ENCODE measurements around the gene B4GALNT1.
"Not testable (repeated sequence)": the region's sequence is repeated elsewhere in the genome, so short reads cannot be mapped to it uniquely, and the experiment has no call there.

Gene B4GALNT1

DNA sequence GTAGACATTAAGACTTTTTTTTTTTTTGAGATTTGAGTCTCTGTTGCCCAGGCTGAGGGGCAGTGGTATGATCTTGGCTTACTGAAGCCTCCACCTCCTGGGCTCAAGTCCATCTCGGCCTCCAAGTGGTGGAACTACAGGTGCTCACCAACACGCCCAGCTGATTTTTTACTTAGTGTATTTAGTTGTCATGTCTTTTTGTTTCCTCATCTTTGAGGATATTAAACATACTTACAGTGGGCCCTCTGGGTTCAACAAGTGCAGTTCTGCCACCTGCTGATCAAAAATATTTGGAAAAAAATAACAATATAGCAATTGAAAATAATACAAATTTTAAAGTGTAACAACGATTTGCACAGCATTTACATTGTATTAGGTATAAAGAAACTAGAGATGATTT lies 4.4 kb upstream of the B4GALNT1 start:
- Histone ChIP-seq H3K23ac (ENCODE audit: low read length in 2 of 2) (no peak overlapping the region), H3K9me3 (ENCODE audit: control insufficient read depth, low read length) (no peaks in the 10 kb centered on the region), H3K79me1 (replicated peaks; ENCODE audit: low read length, poor library complexity, severe bottlenecking) (no peaks in the 10 kb centered on the region), H3K4me3 (ENCODE audit: insufficient read depth in 1 of 2, low read depth in 1 of 2, low read length in 2 of 2) (no peak overlapping the region), H3K14ac (ENCODE audit: low read length in 2 of 2) (no peak overlapping the region), H3K9ac (ENCODE audit: low read length) (no peak overlapping the region), H3K27me3 (ENCODE audit: control insufficient read depth in 1 of 2, insufficient read depth in 1 of 2, low read length in 2 of 2) (peaks cover 39 to 62% of the 10 kb centered on the region in 2 experiments), H2BK120ac (ENCODE audit: low read depth, low read length) (no peak overlapping the region), H2BK12ac (ENCODE audit: low read length in 2 of 2) (no peak overlapping the region), H4K8ac (ENCODE audit: low read length) (no peak overlapping the region), H2AK5ac (ENCODE audit: low read length, severe bottlenecking) (no peak overlapping the region), H2BK15ac (ENCODE audit: low read depth, poor library complexity, severe bottlenecking) (no peak overlapping the region), H2AFZ (ENCODE audit: low read depth, low read length) (no peak overlapping the region), H3K4me1 (ENCODE audit: control insufficient read depth, insufficient read depth, low read depth, low read length) (peaks cover 9% of the 10 kb centered on the region), H2BK5ac (ENCODE audit: low read depth, low read length, poor library complexity, severe bottlenecking) (no peak overlapping the region), H3K4ac (ENCODE audit: low read depth in 1 of 2, low read length in 2 of 2) (no peak overlapping the region), H3K18ac (ENCODE audit: low read depth in 1 of 2, low read length in 2 of 2) (no peak overlapping the region), H3K4me2 (ENCODE audit: low read length, poor library complexity, severe bottlenecking) (no peak overlapping the region), H3K27ac (ENCODE audit: low read length, poor library complexity, severe bottlenecking) (no peak overlapping the region), H4K91ac (ENCODE audit: low read length) (no peak overlapping the region), H3K36me3 (ENCODE audit: control insufficient read depth in 1 of 2, insufficient read depth in 2 of 2, low read depth in 1 of 2, low read length in 2 of 2) (no peaks in the 10 kb centered on the region)
- DNase-seq, result no peak
- WGBS, result 55% methylated on average over 2 of the region's 3 CpGs

DNA sequence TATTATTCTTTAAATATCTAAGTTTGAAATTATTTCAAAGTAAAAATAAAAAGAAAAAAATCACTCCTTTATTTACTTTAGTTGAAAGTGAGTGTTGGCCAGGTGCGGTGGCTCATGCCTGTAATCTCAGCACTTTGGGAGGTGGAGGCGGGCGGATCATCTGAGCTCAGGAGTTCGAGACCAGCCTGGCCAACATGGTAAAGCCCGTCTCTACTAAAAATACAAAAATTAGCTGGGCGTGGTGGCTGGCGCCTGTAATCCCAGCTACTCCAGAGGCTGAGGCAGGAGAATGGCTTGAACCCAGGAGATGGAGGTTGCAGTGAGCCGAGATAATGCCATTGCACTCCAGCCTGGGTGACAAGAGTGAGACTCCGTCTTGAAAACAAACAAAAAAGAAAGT lies 3.7 kb upstream of the B4GALNT1 start:
- peaks cover 46 to 64% of the 10 kb centered on the region in 2 experiments for H3K27me3 ChIP-seq (ENCODE audit: control insufficient read depth in 1 of 2, insufficient read depth in 1 of 2, low read length in 2 of 2)
- 86% methylated on average over 9 of the region's 9 CpGs for WGBS
- H2AK5ac ChIP-seq (ENCODE audit: low read length, severe bottlenecking); H3K36me3 ChIP-seq (ENCODE audit: control insufficient read depth in 1 of 2, insufficient read depth in 2 of 2, low read depth in 1 of 2, low read length in 2 of 2); H3K14ac ChIP-seq (ENCODE audit: low read length in 2 of 2); H3K27ac ChIP-seq (ENCODE audit: low read length, poor library complexity, severe bottlenecking); DNase-seq; H3K9me3 ChIP-seq (ENCODE audit: control insufficient read depth, low read length); H3K9ac ChIP-seq (ENCODE audit: low read length); H3K4ac ChIP-seq (ENCODE audit: low read depth in 1 of 2, low read length in 2 of 2); H2BK5ac ChIP-seq (ENCODE audit: low read depth, low read length, poor library complexity, severe bottlenecking); H2BK120ac ChIP-seq (ENCODE audit: low read depth, low read length); H3K4me2 ChIP-seq (ENCODE audit: low read length, poor library complexity, severe bottlenecking); H3K4me3 ChIP-seq (ENCODE audit: insufficient read depth in 1 of 2, low read depth in 1 of 2, low read length in 2 of 2); H2BK15ac ChIP-seq (ENCODE audit: low read depth, poor library complexity, severe bottlenecking); H4K8ac ChIP-seq (ENCODE audit: low read length); H3K18ac ChIP-seq (ENCODE audit: low read depth in 1 of 2, low read length in 2 of 2); H2AFZ ChIP-seq (ENCODE audit: low read depth, low read length); H3K23ac ChIP-seq (ENCODE audit: low read length in 2 of 2); H4K91ac ChIP-seq (ENCODE audit: low read length); H3K79me1 ChIP-seq (replicated peaks; ENCODE audit: low read length, poor library complexity, severe bottlenecking); H2BK12ac ChIP-seq (ENCODE audit: low read length in 2 of 2): not testable (repeated sequence)
- H3K4me1 ChIP-seq (ENCODE audit: control insufficient read depth, insufficient read depth, low read depth, low read length), result peaks cover 15% of the 10 kb centered on the region

DNA sequence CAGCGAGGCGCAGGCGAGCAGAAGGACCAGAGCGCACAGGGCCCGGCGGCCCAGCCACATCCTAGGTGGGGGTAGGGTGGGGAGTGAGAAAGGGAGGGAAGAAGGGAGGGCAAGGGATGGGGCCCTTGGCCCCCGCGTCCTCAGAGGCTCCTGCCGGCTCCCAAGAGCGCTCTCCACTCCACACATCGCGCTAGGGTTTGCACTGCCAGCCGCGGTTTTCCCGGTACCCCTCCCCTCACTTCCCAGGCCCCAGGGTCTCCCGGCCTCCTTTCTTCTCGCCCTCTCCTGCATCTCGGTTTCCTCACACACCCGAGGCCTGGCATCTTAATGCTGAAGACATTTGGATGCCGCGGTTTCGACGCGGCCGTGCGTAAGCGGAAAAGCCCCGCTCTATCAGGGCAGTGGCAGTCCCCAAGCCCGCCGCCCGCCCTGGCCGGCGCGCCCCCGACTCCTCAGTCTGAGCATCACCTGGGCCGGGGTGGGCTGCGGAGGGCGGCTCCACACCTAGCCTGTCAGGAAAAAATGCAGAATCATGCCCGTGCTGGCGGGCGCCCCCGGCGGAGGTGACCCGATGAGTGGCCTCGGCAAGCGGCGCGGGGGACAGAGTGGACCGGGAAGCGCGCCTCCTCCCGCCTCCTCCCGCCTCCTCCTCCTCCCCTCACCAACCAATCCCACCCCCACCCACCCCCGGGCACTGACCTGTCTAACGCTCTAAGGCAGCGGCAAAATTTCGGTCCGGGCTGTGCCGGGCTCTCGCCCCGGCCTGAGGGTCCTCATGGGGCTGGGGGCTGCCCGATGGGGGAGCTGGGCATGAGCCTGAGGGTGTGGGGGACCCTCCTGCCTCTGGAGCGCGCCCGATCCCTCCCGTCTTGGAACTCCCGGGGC lies 686 bp downstream of the B4GALNT1 start:
- H2AK5ac ChIP-seq (ENCODE audit: low read length, severe bottlenecking), result no peak overlapping the region
- peak overlapping the region; percentile 45 to 66 for H3K4me3 ChIP-seq (ENCODE audit: insufficient read depth in 1 of 2, low read depth in 1 of 2, low read length in 2 of 2)
- peak overlapping the region; percentile 100 for H3K4me2 ChIP-seq (ENCODE audit: low read length, poor library complexity, severe bottlenecking)
- H3K23ac ChIP-seq (ENCODE audit: low read length in 2 of 2), result no peak overlapping the region
- WGBS, result under 1% methylated on average over 45 of the region's 67 CpGs
- no peak overlapping the region for H2BK5ac ChIP-seq (ENCODE audit: low read depth, low read length, poor library complexity, severe bottlenecking)
- peaks cover 23% of the 10 kb centered on the region for H3K4me1 ChIP-seq (ENCODE audit: control insufficient read depth, insufficient read depth, low read depth, low read length)
- no peaks in the 10 kb centered on the region for H3K79me1 ChIP-seq (replicated peaks; ENCODE audit: low read length, poor library complexity, severe bottlenecking)
- peak overlapping the region in 1 of 2 experiments; percentile 21 for H3K18ac ChIP-seq (ENCODE audit: low read depth in 1 of 2, low read length in 2 of 2)
- peak; percentile 32 for DNase-seq
- H2BK120ac ChIP-seq (ENCODE audit: low read depth, low read length), result no peak overlapping the region
- no peak overlapping the region for H3K9ac ChIP-seq (ENCODE audit: low read length)
- peak overlapping the region in 1 of 2 experiments; percentile 51 for H3K14ac ChIP-seq (ENCODE audit: low read length in 2 of 2)
- H2BK15ac ChIP-seq (ENCODE audit: low read depth, poor library complexity, severe bottlenecking), result peak overlapping the region; percentile 1
- H4K91ac ChIP-seq (ENCODE audit: low read length), result no peak overlapping the region
- H4K8ac ChIP-seq (ENCODE audit: low read length), result no peak overlapping the region
- H3K36me3 ChIP-seq (ENCODE audit: control insufficient read depth in 1 of 2, insufficient read depth in 2 of 2, low read depth in 1 of 2, low read length in 2 of 2), result no peaks in the 10 kb centered on the region
- no peak overlapping the region for H3K4ac ChIP-seq (ENCODE audit: low read depth in 1 of 2, low read length in 2 of 2)
- H3K27ac ChIP-seq (ENCODE audit: low read length, poor library complexity, severe bottlenecking), result no peak overlapping the region
- H2AFZ ChIP-seq (ENCODE audit: low read depth, low read length), result peak overlapping the region; percentile 78
- H3K9me3 ChIP-seq (ENCODE audit: control insufficient read depth, low read length), result no peaks in the 10 kb centered on the region
- H2BK12ac ChIP-seq (ENCODE audit: low read length in 2 of 2), result no peak overlapping the region
- H3K27me3 ChIP-seq (ENCODE audit: control insufficient read depth in 1 of 2, insufficient read depth in 1 of 2, low read length in 2 of 2), result peaks cover 68 to 77% of the 10 kb centered on the region in 2 experiments

DNA sequence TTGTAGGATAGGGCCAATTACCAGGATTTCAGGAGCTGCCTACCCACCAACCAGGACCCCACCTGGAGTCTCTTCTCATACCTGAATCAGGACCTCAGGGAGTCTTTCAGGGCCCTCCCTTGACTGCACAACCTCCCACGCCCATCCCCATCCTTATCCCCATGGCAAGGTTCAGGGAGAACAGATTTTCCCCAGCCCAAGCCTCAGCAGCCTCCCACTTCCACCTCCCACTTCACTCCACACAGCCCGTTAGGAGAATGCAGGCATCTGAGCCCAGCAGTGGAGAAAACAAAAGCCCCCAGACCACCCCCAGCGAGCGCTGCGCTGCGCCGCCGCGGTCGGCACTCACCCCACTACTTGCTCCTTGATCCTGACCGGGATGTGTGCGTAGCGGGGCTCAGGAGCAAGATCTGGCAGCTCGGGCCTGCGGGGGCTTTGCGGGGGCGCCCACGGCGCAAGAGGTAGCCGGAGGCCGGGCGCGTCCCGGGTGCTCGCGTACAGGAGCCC lies 1.4 kb downstream of the B4GALNT1 start:
- no peak for DNase-seq
- H2AFZ ChIP-seq (ENCODE audit: low read depth, low read length), result no peak overlapping the region
- H3K4ac ChIP-seq (ENCODE audit: low read depth in 1 of 2, low read length in 2 of 2), result no peak overlapping the region
- no peak overlapping the region for H3K9ac ChIP-seq (ENCODE audit: low read length)
- WGBS, result 4% methylated on average over 25 of the region's 26 CpGs
- no peaks in the 10 kb centered on the region for H3K36me3 ChIP-seq (ENCODE audit: control insufficient read depth in 1 of 2, insufficient read depth in 2 of 2, low read depth in 1 of 2, low read length in 2 of 2)
- H3K27ac ChIP-seq (ENCODE audit: low read length, poor library complexity, severe bottlenecking), result no peak overlapping the region
- peak overlapping the region; percentile 1 for H2BK15ac ChIP-seq (ENCODE audit: low read depth, poor library complexity, severe bottlenecking)
- H3K14ac ChIP-seq (ENCODE audit: low read length in 2 of 2), result no peak overlapping the region
- H3K9me3 ChIP-seq (ENCODE audit: control insufficient read depth, low read length), result no peaks in the 10 kb centered on the region
- no peak overlapping the region for H4K8ac ChIP-seq (ENCODE audit: low read length)
- H2BK120ac ChIP-seq (ENCODE audit: low read depth, low read length), result no peak overlapping the region
- no peak overlapping the region for H2BK5ac ChIP-seq (ENCODE audit: low read depth, low read length, poor library complexity, severe bottlenecking)
- H3K27me3 ChIP-seq (ENCODE audit: control insufficient read depth in 1 of 2, insufficient read depth in 1 of 2, low read length in 2 of 2), result peaks cover 74 to 79% of the 10 kb centered on the region in 2 experiments
- H3K18ac ChIP-seq (ENCODE audit: low read depth in 1 of 2, low read length in 2 of 2), result no peak overlapping the region
- no peak overlapping the region for H3K4me2 ChIP-seq (ENCODE audit: low read length, poor library complexity, severe bottlenecking)
- no peak overlapping the region for H2AK5ac ChIP-seq (ENCODE audit: low read length, severe bottlenecking)
- H3K23ac ChIP-seq (ENCODE audit: low read length in 2 of 2), result no peak overlapping the region
- H3K4me3 ChIP-seq (ENCODE audit: insufficient read depth in 1 of 2, low read depth in 1 of 2, low read length in 2 of 2), result no peak overlapping the region
- peaks cover 24% of the 10 kb centered on the region for H3K4me1 ChIP-seq (ENCODE audit: control insufficient read depth, insufficient read depth, low read depth, low read length)
- no peak overlapping the region for H2BK12ac ChIP-seq (ENCODE audit: low read length in 2 of 2)
- no peaks in the 10 kb centered on the region for H3K79me1 ChIP-seq (replicated peaks; ENCODE audit: low read length, poor library complexity, severe bottlenecking)
- no peak overlapping the region for H4K91ac ChIP-seq (ENCODE audit: low read length)

Measured in mesenchymal stem cell (in vitro differentiated cells and primary cell).